Activated naive CD8-positive, alpha-beta T cell treated with anti-CD3 and anti-CD28 coated beads, Interleukin-2, amount 50 U/mL, for 24 hours (primary cell): ENCODE results near the gene PRSS3.
"Not testable (repeated sequence)": the region's sequence is repeated elsewhere in the genome, so short reads cannot be mapped to it uniquely, and the experiment has no call there.

Experiments used
- ATAC-seq: fragments of 150-1000 bp; cut with Tn5 transposase; one replicate; pipeline ENCODE4 v1.10.0; 2021
- DNase-seq: peaks from one replicate; pipeline ENCODE4 v3.0.0; 2021
- H3K27ac Mint-ChIP-seq: one replicate; pipeline ENCODE4 v1.8.0; 2021; ENCODE audit warnings: mild to moderate bottlenecking, mixed read lengths
- H3K27me3 Mint-ChIP-seq: one replicate; pipeline ENCODE4 v1.8.0; 2021; ENCODE audit warnings: mixed read lengths
- H3K36me3 Mint-ChIP-seq: one replicate; pipeline ENCODE4 v1.8.0; 2021; ENCODE audit warnings: low read depth, mixed read lengths
- H3K4me1 Mint-ChIP-seq: one replicate; pipeline ENCODE4 v1.8.0; 2021; ENCODE audit warnings: mixed read lengths
- H3K4me3 Mint-ChIP-seq: one replicate; pipeline ENCODE4 v1.8.0; 2021; ENCODE audit warnings: mild to moderate bottlenecking, moderate library complexity, mixed read lengths
- H3K9me3 Mint-ChIP-seq: one replicate; pipeline ENCODE4 v1.8.0; 2021; ENCODE audit warnings: mixed read lengths

PRSS3 gene

GRCh38 chr9:33774074-33774659 is 21.2 kb upstream of the PRSS3 start:
- H3K27me3 Mint-ChIP-seq, H3K4me3 Mint-ChIP-seq, H3K9me3 Mint-ChIP-seq, H3K36me3 Mint-ChIP-seq, H3K27ac Mint-ChIP-seq, H3K4me1 Mint-ChIP-seq, DNase-seq, ATAC-seq: not testable (repeated sequence)

DNA sequence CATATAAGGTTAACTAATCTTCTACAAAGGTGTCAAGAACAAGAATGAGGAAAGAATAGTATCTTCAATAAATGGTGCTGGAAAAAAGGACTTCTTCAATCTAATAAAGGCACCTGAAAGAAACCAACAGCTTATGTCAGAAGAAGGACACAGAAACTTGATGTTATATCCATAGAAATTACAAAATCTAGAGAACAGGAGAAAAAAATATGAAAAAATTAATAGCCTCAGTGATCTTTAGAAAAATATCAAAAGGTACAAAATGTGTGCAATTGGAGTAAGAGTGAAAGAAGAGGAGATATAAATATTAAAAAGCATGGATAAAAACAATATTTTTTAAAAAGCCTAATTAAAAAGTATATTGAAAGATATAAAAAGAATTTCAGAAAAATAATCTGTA is 18.8 kb upstream of the PRSS3 start:
- no peaks in the 10 kb centered on the region for H3K9me3 Mint-ChIP-seq
- no peaks in the 10 kb centered on the region for H3K36me3 Mint-ChIP-seq
- H3K4me1 Mint-ChIP-seq, result peaks cover 3% of the 10 kb centered on the region

GRCh38 chr9:33778700-33779351 is 16.5 kb upstream of the PRSS3 start:
- no peak overlapping the region for H3K27ac Mint-ChIP-seq
- H3K4me1 Mint-ChIP-seq, result peaks cover 3% of the 10 kb centered on the region
- no peaks in the 10 kb centered on the region for H3K36me3 Mint-ChIP-seq
- H3K4me3 Mint-ChIP-seq, result no peak overlapping the region
- H3K9me3 Mint-ChIP-seq, result no peaks in the 10 kb centered on the region
- DNase-seq (peak; percentile 43), ATAC-seq (peak; percentile 79)
- H3K27me3 Mint-ChIP-seq, result peaks cover 10% of the 10 kb centered on the region

More for the DNA sequence above, 18.8 kb upstream of the PRSS3 start:
- ATAC-seq, result no peak
- no peak overlapping the region for H3K4me3 Mint-ChIP-seq
- no peak for DNase-seq
- no peak overlapping the region for H3K27ac Mint-ChIP-seq
- H3K27me3 Mint-ChIP-seq, result peaks cover 5% of the 10 kb centered on the region

- Mint-ChIP-seq H3K36me3 (no peaks in the 10 kb centered on the region), H3K4me1 (peaks cover 3% of the 10 kb centered on the region), H3K4me3 (no peak overlapping the region), H3K27me3 (peaks cover 10% of the 10 kb centered on the region), H3K9me3 (no peaks in the 10 kb centered on the region), H3K27ac (no peak overlapping the region)
- ATAC-seq (no peak), DNase-seq (no peak)
Measured at GRCh38 chr9:33780276-33780675, 15.1 kb upstream of the PRSS3 start.

DNA sequence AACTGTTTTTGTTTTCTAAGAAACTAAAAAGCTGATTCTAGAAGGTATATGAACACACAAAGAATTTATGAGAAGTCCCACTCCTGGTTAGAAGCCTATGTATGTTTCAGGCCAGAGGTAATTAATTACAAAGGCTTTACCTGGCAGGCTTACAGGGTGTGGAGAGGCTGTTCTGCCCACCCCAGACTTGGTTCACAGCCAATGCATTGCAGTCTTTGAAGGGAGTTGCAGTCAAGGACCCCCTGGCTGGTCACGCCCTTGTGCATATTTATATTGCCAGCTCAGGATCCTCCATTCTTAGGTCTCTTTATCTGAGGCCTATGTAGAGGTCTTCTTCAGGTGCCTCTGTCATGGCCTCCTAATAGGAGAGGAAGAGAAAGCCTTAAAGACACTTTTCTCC is 13.6 kb upstream of the PRSS3 start:
- no peaks in the 10 kb centered on the region for H3K36me3 Mint-ChIP-seq
- peaks cover 5% of the 10 kb centered on the region for H3K4me1 Mint-ChIP-seq
- H3K27ac Mint-ChIP-seq, result no peak overlapping the region

DNA sequence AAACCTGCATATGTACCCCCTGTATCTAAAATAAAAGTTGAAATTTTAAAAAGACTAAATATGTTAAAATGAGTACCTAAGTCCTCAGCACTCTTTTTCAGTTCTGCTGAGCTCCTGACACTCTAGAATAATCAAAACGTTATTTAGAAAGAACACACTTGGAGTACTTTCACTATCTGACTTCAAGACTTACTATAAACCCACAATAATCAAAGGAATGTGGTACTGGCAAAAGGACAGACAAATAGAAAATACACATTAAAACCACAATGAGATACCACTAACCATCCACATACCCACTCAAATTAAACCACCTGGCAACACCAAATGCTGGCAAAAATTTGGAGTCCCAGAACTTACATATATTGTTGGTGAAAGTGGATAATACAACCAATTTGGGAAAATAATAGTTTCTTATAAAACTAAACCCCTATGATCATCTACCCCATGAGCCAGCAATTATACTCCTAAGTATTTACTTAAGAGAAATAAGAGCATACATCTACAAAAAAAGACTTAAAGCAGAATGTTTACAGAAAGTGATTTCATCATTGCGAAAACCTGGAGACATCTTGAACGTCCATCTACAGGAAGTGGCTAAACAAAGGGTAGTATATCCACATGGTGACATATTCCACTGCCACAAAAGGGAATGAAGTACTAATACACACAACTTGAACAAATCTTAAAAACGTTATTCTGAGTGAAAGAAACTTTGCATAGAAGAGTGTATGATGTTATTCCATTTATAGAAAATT is 12.8 kb upstream of the PRSS3 start:
- no peaks in the 10 kb centered on the region for H3K9me3 Mint-ChIP-seq
- DNase-seq, result no peak
- no peak overlapping the region for H3K4me3 Mint-ChIP-seq

More for the DNA sequence above, 13.6 kb upstream of the PRSS3 start:
- ATAC-seq (no peak), DNase-seq (no peak)
- Mint-ChIP-seq H3K9me3 (no peaks in the 10 kb centered on the region), H3K27me3 (peaks cover 13% of the 10 kb centered on the region), H3K4me3 (no peak overlapping the region)

DNA sequence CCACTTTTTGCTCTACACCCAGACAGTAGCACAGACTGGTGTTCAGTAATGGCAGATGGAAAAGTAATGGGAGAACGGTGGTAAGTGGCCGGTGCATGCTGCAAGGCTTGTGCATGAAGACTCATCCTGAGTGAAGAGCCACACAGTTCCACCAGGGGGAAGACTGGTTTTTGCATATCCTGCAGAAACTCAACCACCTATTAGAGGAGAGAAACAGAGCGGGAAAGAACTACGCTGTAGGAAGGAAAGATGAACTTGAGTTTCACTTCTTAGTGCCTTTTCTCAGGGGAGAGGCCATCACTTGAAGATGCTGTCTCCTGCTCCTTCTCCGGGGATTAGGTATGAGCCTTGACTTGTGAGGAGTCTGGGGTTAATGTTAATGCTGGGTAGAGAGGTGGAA is 9.4 kb upstream of the PRSS3 start:
- Mint-ChIP-seq H3K36me3 (no peaks in the 10 kb centered on the region), H3K27me3 (peaks cover 9% of the 10 kb centered on the region), H3K9me3 (no peaks in the 10 kb centered on the region), H3K4me3 (no peak overlapping the region), H3K4me1 (peaks cover 2% of the 10 kb centered on the region), H3K27ac (no peak overlapping the region)
- ATAC-seq, result no peak
- DNase-seq, result no peak

More for the DNA sequence above, 12.8 kb upstream of the PRSS3 start:
- Mint-ChIP-seq H3K4me1 (peaks cover 5% of the 10 kb centered on the region), H3K27ac (no peak overlapping the region), H3K27me3 (peaks cover 13% of the 10 kb centered on the region), H3K36me3 (no peaks in the 10 kb centered on the region)
- ATAC-seq, result no peak

DNA sequence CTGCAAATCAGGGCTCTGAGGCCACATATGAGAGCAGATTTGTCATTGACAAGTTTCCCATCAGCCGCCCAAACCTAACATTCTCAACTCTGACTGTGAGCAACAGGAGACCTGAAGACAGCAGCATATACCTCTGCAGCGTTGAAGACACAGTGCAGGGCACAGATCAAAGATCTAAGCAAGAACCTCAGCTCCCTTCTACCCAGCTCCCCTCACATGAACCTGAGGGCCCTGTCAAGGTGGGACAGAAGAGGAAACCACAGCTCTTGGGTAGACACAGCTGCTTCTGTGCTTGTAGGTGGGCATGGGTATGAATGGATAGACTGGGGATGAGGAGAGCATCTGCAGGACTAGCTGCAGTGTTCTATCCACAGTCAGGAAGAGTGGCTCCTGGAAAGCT is 8.7 kb upstream of the PRSS3 start:
- Mint-ChIP-seq H3K27me3 (peaks cover 12% of the 10 kb centered on the region), H3K27ac (no peak overlapping the region)

GRCh38 chr9:33787839-33788238 is 7.5 kb upstream of the PRSS3 start:
- H3K36me3 Mint-ChIP-seq, result no peaks in the 10 kb centered on the region
- no peaks in the 10 kb centered on the region for H3K9me3 Mint-ChIP-seq
- no peak for DNase-seq
- ATAC-seq, result no peak
- H3K27ac Mint-ChIP-seq, result no peak overlapping the region
- no peak overlapping the region for H3K4me3 Mint-ChIP-seq
- H3K4me1 Mint-ChIP-seq, result peaks cover 2% of the 10 kb centered on the region
- H3K27me3 Mint-ChIP-seq, result peaks cover 12% of the 10 kb centered on the region

More for the DNA sequence above, 8.7 kb upstream of the PRSS3 start:
- ATAC-seq (no peak), DNase-seq (no peak)
- Mint-ChIP-seq H3K36me3 (no peaks in the 10 kb centered on the region), H3K4me3 (no peak overlapping the region), H3K9me3 (no peaks in the 10 kb centered on the region), H3K4me1 (peaks cover 2% of the 10 kb centered on the region)

DNA sequence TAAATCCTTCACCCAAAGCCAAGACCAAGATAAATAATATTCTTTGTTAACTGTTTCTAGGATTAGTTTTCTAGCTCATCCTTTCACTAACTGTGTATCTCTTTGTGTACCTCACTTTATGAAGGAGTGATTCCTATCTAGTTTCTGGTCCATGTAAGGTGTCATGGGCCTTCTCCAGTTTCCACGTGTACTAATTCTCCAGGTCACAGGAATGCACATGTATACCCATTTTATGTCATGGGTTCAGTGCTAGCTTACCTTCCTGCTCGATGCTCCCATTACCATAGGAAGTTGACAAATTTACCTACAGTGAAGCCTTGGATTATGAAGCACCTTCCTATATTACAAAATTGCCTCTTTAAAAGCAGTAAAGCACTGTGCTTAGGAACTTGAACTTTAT is 5.9 kb upstream of the PRSS3 start:
- not testable (repeated sequence) for H3K9me3 Mint-ChIP-seq, H3K4me1 Mint-ChIP-seq, H3K4me3 Mint-ChIP-seq, H3K36me3 Mint-ChIP-seq, DNase-seq, H3K27me3 Mint-ChIP-seq, ATAC-seq, H3K27ac Mint-ChIP-seq

DNA sequence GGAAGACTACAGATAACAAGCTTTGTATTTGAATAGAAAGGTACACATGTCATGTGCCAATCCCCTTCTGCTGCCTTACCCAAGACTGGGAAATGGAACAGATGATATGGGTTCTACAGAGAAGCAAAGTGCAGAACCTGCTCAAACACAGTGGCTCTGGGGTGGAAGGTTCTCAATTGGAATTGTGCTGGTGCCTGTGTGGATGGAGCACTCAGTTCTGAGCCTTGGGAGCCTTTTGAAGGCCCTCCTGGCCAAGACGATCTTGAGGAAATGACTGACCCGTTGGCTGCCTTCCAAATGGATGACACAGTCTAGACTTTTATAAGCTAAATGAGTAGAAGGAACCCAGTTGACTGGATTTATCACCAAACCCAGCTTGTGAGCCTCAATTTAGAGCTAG is 4.2 kb upstream of the PRSS3 start:
- Mint-ChIP-seq H3K36me3 (no peaks in the 10 kb centered on the region), H3K9me3 (no peaks in the 10 kb centered on the region)

GRCh38 chr9:33793496-33793895 is 1.9 kb upstream of the PRSS3 start:
- DNase-seq, ATAC-seq, H3K9me3 Mint-ChIP-seq, H3K4me1 Mint-ChIP-seq, H3K4me3 Mint-ChIP-seq, H3K36me3 Mint-ChIP-seq, H3K27ac Mint-ChIP-seq: not testable (repeated sequence)
- H3K27me3 Mint-ChIP-seq, result peaks cover 10% of the 10 kb centered on the region

More for the DNA sequence above, 4.2 kb upstream of the PRSS3 start:
- H3K27me3 Mint-ChIP-seq, result peaks cover 4% of the 10 kb centered on the region
- ATAC-seq (no peak), DNase-seq (no peak)
- no peak overlapping the region for H3K4me3 Mint-ChIP-seq
- H3K27ac Mint-ChIP-seq, result no peak overlapping the region
- H3K4me1 Mint-ChIP-seq, result peaks cover 2% of the 10 kb centered on the region

- H3K4me3 Mint-ChIP-seq, result no peak overlapping the region
- ATAC-seq (peak; percentile 52), DNase-seq (no peak)
- H3K36me3 Mint-ChIP-seq, result no peaks in the 10 kb centered on the region
- no peaks in the 10 kb centered on the region for H3K9me3 Mint-ChIP-seq
- H3K4me1 Mint-ChIP-seq, result no peaks in the 10 kb centered on the region
- no peak overlapping the region for H3K27ac Mint-ChIP-seq
- H3K27me3 Mint-ChIP-seq, result peaks cover 12% of the 10 kb centered on the region
Measured at GRCh38 chr9:33794560-33794959, 801 bp upstream of the PRSS3 start.

DNA sequence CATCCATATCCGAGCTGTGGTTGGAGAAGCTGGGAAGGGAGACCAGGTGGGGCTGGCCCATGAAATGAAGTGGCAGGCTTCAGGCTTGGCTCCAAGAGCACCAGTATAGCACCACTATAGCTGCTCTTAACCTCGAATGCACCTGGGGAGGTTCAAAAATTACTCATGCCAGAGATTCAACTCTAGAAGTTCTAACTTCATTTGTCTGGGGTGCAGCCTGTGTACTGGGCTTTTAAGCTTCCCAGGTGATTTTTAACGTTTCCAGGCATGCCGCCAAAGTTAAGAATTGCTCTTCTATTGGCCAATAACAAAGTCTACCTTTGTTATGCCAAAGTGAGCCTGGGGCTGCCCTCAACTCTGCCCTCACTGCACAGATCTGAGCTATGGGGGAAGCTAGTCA is 458 bp downstream of the PRSS3 start:
- Mint-ChIP-seq H3K9me3 (no peaks in the 10 kb centered on the region), H3K4me3 (no peak overlapping the region), H3K4me1 (no peaks in the 10 kb centered on the region), H3K27ac (no peak overlapping the region), H3K36me3 (no peaks in the 10 kb centered on the region), H3K27me3 (peaks cover 12% of the 10 kb centered on the region)
- ATAC-seq (no peak), DNase-seq (no peak)

DNA sequence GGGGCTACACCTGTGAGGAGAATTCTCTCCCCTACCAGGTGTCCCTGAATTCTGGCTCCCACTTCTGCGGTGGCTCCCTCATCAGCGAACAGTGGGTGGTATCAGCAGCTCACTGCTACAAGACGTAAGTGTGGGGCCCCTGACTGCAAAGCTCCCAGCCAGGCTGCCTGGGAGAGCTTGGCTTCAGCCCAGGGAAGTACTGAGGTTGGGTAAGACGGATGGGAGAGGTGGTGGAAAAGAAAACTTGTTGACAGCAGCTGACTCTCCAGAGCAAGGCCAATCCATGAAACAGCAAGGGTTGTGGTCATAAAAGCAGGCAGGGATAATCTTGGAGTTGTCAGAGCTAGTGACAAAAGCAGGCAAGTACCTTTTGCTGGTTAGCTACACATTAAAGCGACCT is 1.3 kb downstream of the PRSS3 start:
- H3K27ac Mint-ChIP-seq, result not testable (repeated sequence)

More for the DNA sequence above, 1.3 kb downstream of the PRSS3 start:
- DNase-seq, H3K9me3 Mint-ChIP-seq, ATAC-seq, H3K4me1 Mint-ChIP-seq, H3K4me3 Mint-ChIP-seq, H3K36me3 Mint-ChIP-seq, H3K27me3 Mint-ChIP-seq: not testable (repeated sequence)
